K562 (cell line): Measurements from ENCODE around the gene RNF213. TPM values are rescaled to one million over a fixed set of nuclear protein-coding genes. Genes with fewer than 3 reads are reported as not detected.

Experiments used
- ATAC-seq: fragments of 200-7000 bp; cut with Tn5 transposase; 3 replicates; pipeline ENCODE4 v1.9.1; 2020; ENCODE audit warnings: moderate library complexity
- BruUV-seq: library from RNA; stranded (reverse); fragments of 400-500 nt; replicated peaks from 2 replicates; lab custom pipeline; 2021; lab: Mats Ljungman, UMichigan
- CTCF ChIA-PET: fragments of 300-600 bp; formaldehyde crosslinking; extraction: SDS; loops from one replicate; lab custom pipeline; 2021; ENCODE audit warnings: low intra/inter-chr PET ratio; lab: Yijun Ruan, JAX
- POLR2A ChIA-PET: fragments of 300-600, 350-650 bp; sonication (Branson Sonifier 250); formaldehyde crosslinking; extraction: SDS; loops from one replicate; lab custom pipeline; 2021; ENCODE audit warnings: antibody characterized with exemption, inconsistent platforms; lab: Yijun Ruan, JAX
- DNase-seq, 4 experiments: peaks; one replicate each; pipeline versions ENCODE4 v3.0.0 to v3.0.0-alpha.2; 2011 to 2018; ENCODE audit warnings: low spot score in 3 of 4, mixed read lengths in 3 of 4; ENCODE audit errors: extremely low read depth in 1 of 4
- FAIRE-seq: peaks from 2 replicates; lab custom pipeline; 2011; peaks lifted over from hg19 to GRCh38; lab: Jason Lieb, UNC
- H2AFZ ChIP-seq: 2 replicates; pipeline ENCODE4 v1.6.0; 2011; ENCODE audit warnings: low read depth, low read length, control low read depth, inconsistent platforms
- H3K27ac ChIP-seq: fragments of 200-600 bp; 3 replicates; pipeline ENCODE4 v1.8.0; 2011; ENCODE audit warnings: low read depth, mild to moderate bottlenecking, control low read depth, inconsistent platforms, low read length, moderate library complexity, mixed read lengths; ENCODE audit errors: extremely low read depth
- H3K27me3 ChIP-seq, 2 experiments: fragments of 300-600 bp in 1 of 2; 2 replicates in 1 of 2; 3 replicates in 1 of 2; pipeline versions ENCODE4 v1.6.0 to v1.8.0; 2011; ENCODE audit warnings: inconsistent platforms in 2 of 2, low read length in 2 of 2, mild to moderate bottlenecking in 1 of 2, mixed read lengths in 1 of 2, moderate library complexity in 1 of 2; ENCODE audit not compliant: control insufficient read depth in 2 of 2, insufficient read depth in 2 of 2
- H3K36me3 ChIP-seq: fragments of 300-600 bp; 3 replicates; pipeline ENCODE4 v1.8.0; 2011; ENCODE audit warnings: mild to moderate bottlenecking, low read length, inconsistent platforms; ENCODE audit not compliant: control insufficient read depth, insufficient read depth
- H3K4me1 ChIP-seq, 2 experiments: fragments of 200-600 bp in 1 of 2; replicated peaks in 1 of 2; 2 replicates in 1 of 2; 3 replicates in 1 of 2; pipeline versions ENCODE4 v1.5.1 to v1.8.0; 2011; ENCODE audit warnings: inconsistent platforms in 2 of 2, low read length in 2 of 2, mild to moderate bottlenecking in 1 of 2, mixed read lengths in 1 of 2, moderate library complexity in 1 of 2; ENCODE audit not compliant: control insufficient read depth in 2 of 2, insufficient read depth in 2 of 2
- H3K4me2 ChIP-seq: 2 replicates; pipeline ENCODE4 v1.6.1; 2011; ENCODE audit warnings: low read length, control low read depth, inconsistent platforms, mixed read lengths; ENCODE audit not compliant: insufficient read depth
- H3K4me3 ChIP-seq: fragments of 200-600 bp; sonication (generic), shearing (Covaris generic); 2 replicates; pipeline ENCODE4 v1.5.1; 2016; ENCODE audit warnings: control low read depth, inconsistent platforms
- H3K79me2 ChIP-seq: fragments of 200-600 bp; 3 replicates; pipeline ENCODE4 v1.8.0; 2011; ENCODE audit warnings: low read length, inconsistent platforms; ENCODE audit not compliant: control insufficient read depth, insufficient read depth
- H3K9ac ChIP-seq, 2 experiments: 2 replicates each; pipeline versions ENCODE4 v1.6.0 to v1.6.1; 2011; ENCODE audit warnings: low read depth in 2 of 2, low read length in 2 of 2, control low read depth in 1 of 2, inconsistent platforms in 1 of 2, mild to moderate bottlenecking in 1 of 2, mixed read lengths in 1 of 2; ENCODE audit not compliant: insufficient read depth in 1 of 2
- H3K9me1 ChIP-seq: one replicate; pipeline ENCODE4 v1.6.0; 2011; ENCODE audit warnings: inconsistent platforms, mild to moderate bottlenecking, low read length, moderate library complexity; ENCODE audit not compliant: control insufficient read depth, insufficient read depth
- H3K9me3 ChIP-seq: replicated peaks from 2 replicates; pipeline ENCODE4 v1.5.1; 2011; ENCODE audit warnings: low read depth, low read length, inconsistent platforms; ENCODE audit not compliant: control insufficient read depth, insufficient read depth
- H4K20me1 ChIP-seq: replicated peaks from 2 replicates; pipeline ENCODE4 v1.6.1; 2011; ENCODE audit warnings: low read length, inconsistent platforms, mixed read lengths; ENCODE audit not compliant: control insufficient read depth, insufficient read depth
- ATF2 ChIP-seq: sonication (generic); formaldehyde crosslinking; IDR thresholded peaks from 2 replicates; pipeline ENCODE4 v1.8.1; 2022; ENCODE audit warnings: missing genetic modification reagents
- BRCA1 ChIP-seq, 2 experiments: fragments of 450-650 bp in 1 of 2; sonication (generic) in 1 of 2; formaldehyde crosslinking in 1 of 2; IDR thresholded peaks; 2 replicates each; pipeline versions ENCODE4 v1.5.0 to v1.6.1; 2017 to 2020; ENCODE audit warnings: mild to moderate bottlenecking in 1 of 2, missing genetic modification reagents in 1 of 2
- HCFC1 ChIP-seq: IDR thresholded peaks from 2 replicates; pipeline ENCODE4 v1.6.1; 2012; ENCODE audit warnings: low read depth, low read length, improper control_type of control experiment
- MYC ChIP-seq, 2 experiments: fragments of 250-450 bp in 1 of 2; sonication (Bioruptor Pico) in 1 of 2; IDR thresholded peaks; 2 replicates each; pipeline versions ENCODE4 v1.5.1 to v1.6.1; 2012 to 2021; ENCODE audit warnings: low read depth in 2 of 2, borderline replicate concordance in 1 of 2, improper control_type of control experiment in 1 of 2, low read length in 1 of 2, mild to moderate bottlenecking in 1 of 2, moderate library complexity in 1 of 2
- ZNF644 ChIP-seq: fragments of 200-800 bp; sonication (Bioruptor generic); IDR thresholded peaks from 2 replicates; pipeline ENCODE4 v1.6.1; 2016; ENCODE audit warnings: low read depth, missing genetic modification characterization, missing compliant biosample characterization
- WGBS: fragments of 100-300 bp; shearing (Covaris generic); methylation state at CpG from one replicate; pipeline ENCODE4 v1.1.6; 2016; ENCODE audit warnings: low coverage, mixed read lengths; ENCODE audit not compliant: insufficient coverage; ENCODE audit errors: missing lambda C conversion rate; 5-methylcytosine and 5-hydroxymethylcytosine counted together
- in situ Hi-C: fragments of 300-500 bp; cut with MboI; formaldehyde crosslinking; loops from 4 replicates; pipeline ENCODE4 v1.15.0; 2018; ENCODE audit warnings: inconsistent platforms, mixed read lengths
- intact Hi-C: fragments of 100-400 bp; cut with micrococcal nuclease; formaldehyde crosslinking; loops from 2 replicates; pipeline ENCODE4 v1.14.2; 2022
- polyA plus RNA-seq, 8 experiments: library from polyadenylated mRNA; depleted of rRNA in 4 of 8; stranded (reverse) in 5 of 8; unstranded in 3 of 8; fragments of >200 nt; fragmentation: Nextera tagmentation in 2 of 8; fragmentation: Illumina TruSeq in 1 of 8; extraction: Ambion mirVana in 2 of 8; extraction: Trizol in 1 of 8; gene quantifications; 2 replicates each; pipeline versions ENCODE4 v1.2.1 to v1.2.3, GENCODE V29; 2011 to 2014; ENCODE audit warnings: inconsistent platforms in 1 of 8, missing spikeins in 1 of 8
- total RNA-seq, 7 experiments: library from RNA; depleted of rRNA in 6 of 7; stranded (reverse); fragments of >200 nt in 6 of 7; fragmentation: Illumina TruSeq in 2 of 7; extraction: Trizol in 2 of 7; gene quantifications; 2 replicates each; pipeline versions ENCODE4 v1.2.1 to v1.2.3, GENCODE V29; 2011 to 2021; ENCODE audit warnings: low replicate concordance in 1 of 7
- TF ChIP-seq, protein P1 (sequence below): fragments of 250-450 bp; sonication (Bioruptor Pico); IDR thresholded peaks from 2 replicates; pipeline ENCODE4 v1.5.0; 2022; ENCODE audit warnings: mild to moderate bottlenecking

RNF213 gene
- total and polyA plus RNA-seq, 9 of the 15 experiments (the other 6 are each of a cell fraction or from before 2014, with no cell fraction given), result 5.3 to 33.6 (median 17.9) TPM

GRCh38 chr17:80287806-80288567 lies 27.3 kb downstream of the RNF213 start:
- Histone ChIP-seq H3K4me1 (peaks cover 5 to 13% of the 10 kb centered on the region in 2 experiments; a peak in 3 of 5 replicates), H3K4me3 (no peak overlapping the region), H3K79me2 (no peaks in the 10 kb centered on the region), H3K9me1 (peaks cover 3% of the 10 kb centered on the region), H4K20me1 (peaks cover 7% of the 10 kb centered on the region), H3K27ac (no peak overlapping the region), H3K27me3 (no peaks in the 10 kb centered on the region), H2AFZ (no peak overlapping the region), H3K9me3 (no peaks in the 10 kb centered on the region), H3K9ac (no peak overlapping the region), H3K4me2 (no peak overlapping the region)
- WGBS, result 90% methylated on average over 11 of the region's 22 CpGs
- CTCF ChIA-PET, result no interaction called here
- BruUV-seq, result no TSS peak
- intact Hi-C loops (no loop called here), in situ Hi-C loops (no loop called here)
- ATAC-seq (no peak), DNase-seq (no peak), FAIRE-seq (no peak)
- POLR2A ChIA-PET, result interaction anchor here (0.7 to 1.4 kb wide), 3 partner anchors 8 to 10 kb away, joined by 3 to 5 read pairs (median 4); no protein-coding TSS in a partner anchor
- TF ChIP-seq ZNF644 (tag), result no peak
- TF ChIP-seq MYC (IDR thresholded peaks at IDR 0.05; ENCODE audit: low read depth, low read length), result no peak
- no peak for TF ChIP-seq MYC (CRISPR knock-in tag; IDR thresholded peaks at IDR 0.05; ENCODE audit: borderline replicate concordance, low read depth)
- no peak for TF ChIP-seq ATF2 (CRISPR knock-in tag)
- TF ChIP-seq, protein P1, sequence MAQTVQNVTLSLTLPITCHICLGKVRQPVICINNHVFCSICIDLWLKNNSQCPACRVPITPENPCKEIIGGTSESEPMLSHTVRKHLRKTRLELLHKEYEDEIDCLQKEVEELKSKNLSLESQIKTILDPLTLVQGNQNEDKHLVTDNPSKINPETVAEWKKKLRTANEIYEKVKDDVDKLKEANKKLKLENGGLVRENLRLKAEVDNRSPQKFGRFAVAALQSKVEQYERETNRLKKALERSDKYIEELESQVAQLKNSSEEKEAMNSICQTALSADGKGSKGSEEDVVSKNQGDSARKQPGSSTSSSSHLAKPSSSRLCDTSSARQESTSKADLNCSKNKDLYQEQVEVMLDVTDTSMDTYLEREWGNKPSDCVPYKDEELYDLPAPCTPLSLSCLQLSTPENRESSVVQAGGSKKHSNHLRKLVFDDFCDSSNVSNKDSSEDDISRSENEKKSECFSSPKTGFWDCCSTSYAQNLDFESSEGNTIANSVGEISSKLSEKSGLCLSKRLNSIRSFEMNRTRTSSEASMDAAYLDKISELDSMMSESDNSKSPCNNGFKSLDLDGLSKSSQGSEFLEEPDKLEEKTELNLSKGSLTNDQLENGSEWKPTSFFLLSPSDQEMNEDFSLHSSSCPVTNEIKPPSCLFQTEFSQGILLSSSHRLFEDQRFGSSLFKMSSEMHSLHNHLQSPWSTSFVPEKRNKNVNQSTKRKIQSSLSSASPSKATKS (CRISPR knock-in tag), result no peak
- TF ChIP-seq BRCA1 (IDR thresholded peaks at IDR 0.05), result no peak
- no peak for TF ChIP-seq BRCA1 (CRISPR knock-in tag; IDR thresholded peaks at IDR 0.05)
- TF ChIP-seq HCFC1, result no peak
- TF ChIP-seq, all 486 proteins: peak for 0
- peaks cover 37% of the 10 kb centered on the region; the same call in 1 of the 3 replicates for H3K36me3 ChIP-seq
